GM12878 (cell line): Measurements from ENCODE around the gene AFF1. TPM values are rescaled to one million over a fixed set of nuclear protein-coding genes. Genes with fewer than 3 reads are reported as not detected.
A peak's percentile ranks its signal among the peaks of the same experiment; 100 is the strongest.

Source experiments
- ATAC-seq: fragments of 200-7000 bp; cut with Tn5 transposase; 3 replicates; pipeline ENCODE4 v1.9.1; 2020; ENCODE audit warnings: mild to moderate bottlenecking, moderate library complexity
- BruUV-seq: library from RNA; stranded (reverse); fragments of 400-500 nt; replicated peaks from 2 replicates; lab custom pipeline; 2021; lab: Mats Ljungman, UMichigan
- CTCF ChIA-PET: fragments of 300-600 bp; sonication (Branson Sonifier 250); formaldehyde crosslinking; extraction: SDS; loops from one replicate; lab custom pipeline; 2021; ENCODE audit warnings: inconsistent platforms; lab: Yijun Ruan, JAX
- POLR2A ChIA-PET: fragments of 350-600 bp; formaldehyde crosslinking; extraction: SDS; loops from one replicate; lab custom pipeline; 2021; ENCODE audit warnings: inconsistent platforms; lab: Charles Lee
- RAD21 ChIA-PET: fragments of 300-600 bp; sonication (Branson Sonifier 250); formaldehyde crosslinking; loops from one replicate; lab custom pipeline; 2023; ENCODE audit warnings: antibody characterized with exemption; ENCODE audit not compliant: unreplicated experiment; lab: Charles Lee
- SMC1A ChIA-PET: fragments of 300-600 bp; sonication (Branson Sonifier 250); formaldehyde crosslinking; loops from one replicate; lab custom pipeline; 2023; ENCODE audit not compliant: unreplicated experiment, uncharacterized antibody; lab: Charles Lee
- DNase-seq: peaks from one replicate; pipeline ENCODE4 v3.0.0-alpha.2; 2011; ENCODE audit warnings: low read depth, low spot score
- FAIRE-seq: peaks from 3 replicates; lab custom pipeline; 2011; peaks lifted over from hg19 to GRCh38; lab: Jason Lieb, UNC
- H2AFZ ChIP-seq: 2 replicates; pipeline ENCODE4 v1.6.0; 2011; ENCODE audit warnings: low read depth, low read length, control low read depth; ENCODE audit not compliant: control insufficient read depth
- H3K27ac ChIP-seq: 2 replicates; pipeline ENCODE4 v1.5.1; 2011; ENCODE audit warnings: control low read depth; ENCODE audit not compliant: control insufficient read depth, insufficient read depth
- H3K27me3 ChIP-seq, 2 experiments: replicated peaks in 1 of 2; 2 replicates each; pipeline versions ENCODE4 v1.6.0 to v1.6.1; 2011; ENCODE audit warnings: low read length in 1 of 2; ENCODE audit not compliant: control insufficient read depth in 2 of 2, insufficient read depth in 2 of 2
- H3K36me3 ChIP-seq, 2 experiments: 2 replicates each; pipeline ENCODE4 v1.5.1; 2011; ENCODE audit warnings: low read length in 1 of 2; ENCODE audit not compliant: control insufficient read depth in 2 of 2, insufficient read depth in 2 of 2
- H3K4me1 ChIP-seq: 2 replicates; pipeline ENCODE4 v1.6.1; 2011; ENCODE audit warnings: mild to moderate bottlenecking, low read length, moderate library complexity, mixed read lengths; ENCODE audit not compliant: control insufficient read depth, insufficient read depth
- H3K4me2 ChIP-seq: 2 replicates; pipeline ENCODE4 v1.6.0; 2011; ENCODE audit warnings: control low read depth; ENCODE audit not compliant: control insufficient read depth, insufficient read depth
- H3K4me3 ChIP-seq: fragments of 200-600 bp; sonication (generic); 2 replicates; pipeline ENCODE4 v1.5.1; 2016
- H3K79me2 ChIP-seq: 2 replicates; pipeline ENCODE4 v1.6.0; 2011; ENCODE audit warnings: low read length; ENCODE audit not compliant: control insufficient read depth, insufficient read depth
- H3K9ac ChIP-seq: 2 replicates; pipeline ENCODE4 v1.8.0; 2011; ENCODE audit warnings: low read length, control low read depth, mixed read lengths; ENCODE audit not compliant: control insufficient read depth, insufficient read depth
- H3K9me3 ChIP-seq: replicated peaks from 3 replicates; pipeline ENCODE4 v1.5.1; 2011; ENCODE audit warnings: mild to moderate bottlenecking, low read length; ENCODE audit not compliant: control insufficient read depth, insufficient read depth
- H4K20me1 ChIP-seq: 2 replicates; pipeline ENCODE4 v1.6.0; 2011; ENCODE audit not compliant: control insufficient read depth, insufficient read depth
- BACH1 ChIP-seq: fragments of 450-650 bp; IDR thresholded peaks from 2 replicates; pipeline ENCODE4 v1.6.1; 2017; ENCODE audit warnings: mild to moderate bottlenecking, borderline replicate concordance
- CREB1 ChIP-seq: IDR thresholded peaks from 2 replicates; pipeline ENCODE4 v1.6.1; 2012; ENCODE audit warnings: low read depth, mild to moderate bottlenecking, inconsistent platforms
- LARP7 ChIP-seq: fragments of 450-650 bp; IDR thresholded peaks from 2 replicates; pipeline ENCODE4 v1.6.1; 2017; ENCODE audit warnings: mild to moderate bottlenecking
- RAD51 ChIP-seq: fragments of 450-650 bp; IDR thresholded peaks from 2 replicates; pipeline ENCODE4 v1.6.1; 2016; ENCODE audit warnings: moderate library complexity, mild to moderate bottlenecking, inconsistent platforms
- RBBP5 ChIP-seq: fragments of 200-600 bp; sonication (generic); conservative IDR thresholded peaks from 2 replicates; pipeline ENCODE4 v1.6.1; 2016
- RELB ChIP-seq: fragments of 450-650 bp; IDR thresholded peaks from 2 replicates; pipeline ENCODE4 v1.6.1; 2017; ENCODE audit warnings: low read depth, mild to moderate bottlenecking, moderate library complexity
- ZBTB4 ChIP-seq: fragments of 450-650 bp; formaldehyde crosslinking; IDR thresholded peaks from 2 replicates; pipeline ENCODE4 v1.4.0; 2022; ENCODE audit warnings: mild to moderate bottlenecking, moderate library complexity
- ZZZ3 ChIP-seq: IDR thresholded peaks from 2 replicates; pipeline ENCODE4 v1.6.1; 2011; ENCODE audit warnings: low read depth; ENCODE audit not compliant: control insufficient read depth, insufficient read length
- WGBS: methylation state at CpG from one replicate; pipeline ENCODE4 v1.1.6; 2016; ENCODE audit warnings: low lambda C conversion rate; ENCODE audit not compliant: insufficient replicate concordance, insufficient coverage; ENCODE audit errors: missing lambda C conversion rate; 5-methylcytosine and 5-hydroxymethylcytosine counted together
- in situ Hi-C: fragments of 300-500 bp; cut with MboI; formaldehyde crosslinking; loops from 9 replicates; pipeline ENCODE4 v1.14.3; 2018; ENCODE audit warnings: mixed read lengths
- intact Hi-C: fragments of 100-400 bp; cut with micrococcal nuclease; formaldehyde crosslinking; loops from one replicate; pipeline ENCODE4 v1.14.2; 2022; ENCODE audit not compliant: unreplicated experiment
- polyA plus RNA-seq, 11 experiments: library from polyadenylated mRNA; depleted of rRNA in 4 of 11; unstranded in 6 of 11; stranded (reverse) in 5 of 11; fragments of >200 nt; fragmentation: Nextera tagmentation in 4 of 11; fragmentation: Illumina TruSeq in 1 of 11; extraction: Ambion mirVana in 4 of 11; extraction: Trizol in 1 of 11; gene quantifications; 1 replicate in 1 of 11; 2 replicates in 10 of 11; pipeline versions ENCODE4 v1.2.1 to v1.2.3, GENCODE V29; 2011 to 2016; ENCODE audit warnings: inconsistent platforms in 2 of 11, missing spikeins in 2 of 11, low read depth in 1 of 11
- total RNA-seq, 4 experiments: library from RNA; depleted of rRNA in 3 of 4; stranded (reverse); fragments of >200 nt in 3 of 4; fragmentation: Illumina TruSeq in 1 of 4; extraction: Trizol in 1 of 4; gene quantifications; 2 replicates each; pipeline versions ENCODE4 v1.2.1 to v1.2.3, GENCODE V29; 2013 to 2021
- TF ChIP-seq, protein P1 (sequence below): IDR thresholded peaks from 2 replicates; pipeline ENCODE4 v1.6.1; 2012; ENCODE audit warnings: low read length, inconsistent platforms
- TF ChIP-seq, protein P2 (sequence below): fragments of 450-650 bp; IDR thresholded peaks from 2 replicates; pipeline ENCODE4 v1.6.1; 2016; ENCODE audit warnings: mild to moderate bottlenecking, moderate library complexity, borderline replicate concordance

AFF1 gene
- total and polyA plus RNA-seq, 10 of the 15 experiments (the other 5 are each of a cell fraction or from before 2014, with no cell fraction given), result 3.5 to 56.1 (median 21.5) TPM

DNA sequence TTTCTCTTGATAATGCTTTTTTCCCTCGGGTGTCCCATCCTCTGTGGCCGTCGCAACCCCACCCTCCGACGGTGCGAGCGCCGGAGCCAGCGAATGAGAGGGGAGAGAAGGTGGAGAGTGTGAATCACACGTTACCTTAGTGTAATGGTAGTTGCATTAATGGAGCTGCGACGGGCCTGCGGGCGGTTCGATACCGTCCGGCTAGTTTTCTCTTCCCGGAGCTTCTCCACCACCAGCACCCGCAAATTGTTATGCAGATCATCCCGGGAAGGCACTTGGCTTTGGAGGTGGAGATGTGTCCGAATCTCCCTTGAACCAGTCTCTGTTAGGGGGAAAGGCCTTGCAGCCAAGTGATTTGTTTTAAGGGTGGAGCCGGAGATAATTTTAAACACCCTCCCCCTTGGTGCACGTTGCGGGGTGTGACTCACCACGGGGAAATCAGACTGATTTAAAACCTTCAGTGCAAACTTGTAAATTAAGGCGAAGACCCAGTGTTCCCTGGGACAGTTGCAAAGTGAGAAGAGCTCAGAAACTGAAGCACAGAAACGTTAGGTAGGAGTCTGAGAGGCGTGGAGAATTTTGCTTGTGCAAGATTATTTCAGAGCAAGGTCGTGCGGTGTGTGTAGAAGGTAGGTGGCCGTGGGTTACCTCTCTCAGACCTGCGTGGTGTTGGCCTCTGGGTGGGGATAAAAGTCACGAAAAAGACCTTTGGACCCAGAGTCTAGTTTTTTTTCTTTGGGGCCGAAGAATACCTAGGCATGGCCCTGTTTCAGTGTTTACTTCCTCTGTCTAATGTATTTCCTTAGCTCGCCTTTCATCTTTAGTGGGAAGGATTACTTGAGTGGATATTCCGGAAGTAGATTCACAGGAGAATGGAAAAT, 1.3 kb downstream of the AFF1 start:
- RAD21 ChIA-PET, result interaction anchor here (0.7 to 9.3 kb wide), 26 partner anchors 9 to 439 kb away, joined by 3 to 267 read pairs (median 5); no protein-coding TSS in a partner anchor
- peak; percentile 60; the same call in 1 of the 2 replicates for TF ChIP-seq RELB
- TF ChIP-seq RBBP5, result no peak
- TF ChIP-seq ZBTB4, result no peak
- TF ChIP-seq CREB1, result peak; percentile 37; the same call in 1 of the 2 replicates
- TF ChIP-seq, protein P1, sequence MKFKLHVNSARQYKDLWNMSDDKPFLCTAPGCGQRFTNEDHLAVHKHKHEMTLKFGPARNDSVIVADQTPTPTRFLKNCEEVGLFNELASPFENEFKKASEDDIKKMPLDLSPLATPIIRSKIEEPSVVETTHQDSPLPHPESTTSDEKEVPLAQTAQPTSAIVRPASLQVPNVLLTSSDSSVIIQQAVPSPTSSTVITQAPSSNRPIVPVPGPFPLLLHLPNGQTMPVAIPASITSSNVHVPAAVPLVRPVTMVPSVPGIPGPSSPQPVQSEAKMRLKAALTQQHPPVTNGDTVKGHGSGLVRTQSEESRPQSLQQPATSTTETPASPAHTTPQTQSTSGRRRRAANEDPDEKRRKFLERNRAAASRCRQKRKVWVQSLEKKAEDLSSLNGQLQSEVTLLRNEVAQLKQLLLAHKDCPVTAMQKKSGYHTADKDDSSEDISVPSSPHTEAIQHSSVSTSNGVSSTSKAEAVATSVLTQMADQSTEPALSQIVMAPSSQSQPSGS, result no peak; the same call in 1 of the 2 replicates
- no peak for TF ChIP-seq LARP7
- peak; percentile 79 for TF ChIP-seq BACH1
- TF ChIP-seq RAD51, result 0 out of 2 replicates have a peak, but pooled peaks have one; percentile 28
- TF ChIP-seq, protein P2, sequence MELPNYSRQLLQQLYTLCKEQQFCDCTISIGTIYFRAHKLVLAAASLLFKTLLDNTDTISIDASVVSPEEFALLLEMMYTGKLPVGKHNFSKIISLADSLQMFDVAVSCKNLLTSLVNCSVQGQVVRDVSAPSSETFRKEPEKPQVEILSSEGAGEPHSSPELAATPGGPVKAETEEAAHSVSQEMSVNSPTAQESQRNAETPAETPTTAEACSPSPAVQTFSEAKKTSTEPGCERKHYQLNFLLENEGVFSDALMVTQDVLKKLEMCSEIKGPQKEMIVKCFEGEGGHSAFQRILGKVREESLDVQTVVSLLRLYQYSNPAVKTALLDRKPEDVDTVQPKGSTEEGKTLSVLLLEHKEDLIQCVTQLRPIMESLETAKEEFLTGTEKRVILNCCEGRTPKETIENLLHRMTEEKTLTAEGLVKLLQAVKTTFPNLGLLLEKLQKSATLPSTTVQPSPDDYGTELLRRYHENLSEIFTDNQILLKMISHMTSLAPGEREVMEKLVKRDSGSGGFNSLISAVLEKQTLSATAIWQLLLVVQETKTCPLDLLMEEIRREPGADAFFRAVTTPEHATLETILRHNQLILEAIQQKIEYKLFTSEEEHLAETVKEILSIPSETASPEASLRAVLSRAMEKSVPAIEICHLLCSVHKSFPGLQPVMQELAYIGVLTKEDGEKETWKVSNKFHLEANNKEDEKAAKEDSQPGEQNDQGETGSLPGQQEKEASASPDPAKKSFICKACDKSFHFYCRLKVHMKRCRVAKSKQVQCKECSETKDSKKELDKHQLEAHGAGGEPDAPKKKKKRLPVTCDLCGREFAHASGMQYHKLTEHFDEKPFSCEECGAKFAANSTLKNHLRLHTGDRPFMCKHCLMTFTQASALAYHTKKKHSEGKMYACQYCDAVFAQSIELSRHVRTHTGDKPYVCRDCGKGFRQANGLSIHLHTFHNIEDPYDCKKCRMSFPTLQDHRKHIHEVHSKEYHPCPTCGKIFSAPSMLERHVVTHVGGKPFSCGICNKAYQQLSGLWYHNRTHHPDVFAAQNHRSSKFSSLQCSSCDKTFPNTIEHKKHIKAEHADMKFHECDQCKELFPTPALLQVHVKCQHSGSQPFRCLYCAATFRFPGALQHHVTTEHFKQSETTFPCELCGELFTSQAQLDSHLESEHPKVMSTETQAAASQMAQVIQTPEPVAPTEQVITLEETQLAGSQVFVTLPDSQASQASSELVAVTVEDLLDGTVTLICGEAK, result no peak
- no peak for TF ChIP-seq ZZZ3

More for the DNA sequence above, 1.3 kb downstream of the AFF1 start:
- no peaks in the 10 kb centered on the region for H4K20me1 ChIP-seq
- DNase-seq, result peak; percentile 88
- peak overlapping the region; percentile 87 for H2AFZ ChIP-seq
- POLR2A ChIA-PET, result interaction anchor here (0.6 to 8.3 kb wide), 24 partner anchors 9 to 285 kb away, joined by 3 to 123 read pairs (median 5); no protein-coding TSS in a partner anchor
- peaks cover 10% of the 10 kb centered on the region for H3K4me1 ChIP-seq
- intact Hi-C loops, result loop anchor here (1.0 to 5.0 kb wide), 5 partner anchors 41 to 1446 kb away; no protein-coding TSS in a partner anchor
- peak overlapping the region; percentile 93 for H3K27ac ChIP-seq
- in situ Hi-C loops, result no loop called here
- SMC1A ChIA-PET, result interaction anchor here (0.7 to 13.7 kb wide), 24 partner anchors 9 to 283 kb away, joined by 3 to 268 read pairs (median 4); partner anchors contain the start of gene KLHL8
- H3K36me3 ChIP-seq, result peaks cover 0 to 2% of the 10 kb centered on the region in 2 experiments; a peak in 1 of 4 replicates
- peak overlapping the region; percentile 94 for H3K9ac ChIP-seq
- H3K27me3 ChIP-seq, result no peaks in the 10 kb centered on the region
- H3K9me3 ChIP-seq, result no peaks in the 10 kb centered on the region; the same call in 2 of the 3 replicates
- H3K4me2 ChIP-seq, result peak overlapping the region; percentile 64
- H3K79me2 ChIP-seq, result peaks cover 74% of the 10 kb centered on the region
- peak; percentile 83 for FAIRE-seq
- peak overlapping the region; percentile 91 for H3K4me3 ChIP-seq
- CTCF ChIA-PET, result interaction anchor here (0.7 to 9.8 kb wide), 19 partner anchors 15 to 436 kb away, joined by 3 to 92 read pairs (median 4); no protein-coding TSS in a partner anchor
- peak; percentile 60 for ATAC-seq
- under 1% methylated on average over 36 of the region's 36 CpGs for WGBS
- TSS peak; percentile 83 for BruUV-seq
